ENCODE measurements around the gene ZBTB4. TPM values are rescaled to one million over a fixed set of nuclear protein-coding genes. Genes with fewer than 3 reads are reported as not detected.

ZBTB4 gene
- total and polyA plus RNA-seq, 9 of the 15 experiments (the other 6 are each of a cell fraction or from before 2014, with no cell fraction given), result 0.92 to 6.9 (median 3.3) TPM

DNA sequence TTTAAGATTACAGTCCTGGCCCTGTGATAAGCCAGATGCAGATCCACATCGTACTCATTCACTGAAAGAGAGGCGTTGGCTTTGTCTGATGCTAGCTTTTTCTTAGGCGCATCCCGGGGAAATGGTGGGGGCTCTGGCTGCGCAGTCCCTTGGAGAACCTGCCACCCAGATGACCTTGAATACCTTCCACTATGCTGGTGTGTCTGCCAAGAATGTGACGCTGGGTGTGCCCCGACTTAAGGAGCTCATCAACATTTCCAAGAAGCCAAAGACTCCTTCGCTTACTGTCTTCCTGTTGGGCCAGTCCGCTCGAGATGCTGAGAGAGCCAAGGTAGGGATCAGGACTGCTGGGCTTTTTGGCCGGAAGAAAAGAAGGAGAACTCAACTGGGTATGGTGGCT, 28.7 kb upstream of the ZBTB4 start (continued):
- TF ChIP-seq SREBF1 (IDR thresholded peaks at IDR 0.05; ENCODE audit: borderline replicate concordance, low read depth, low read length), result no peak
- no peak for TF ChIP-seq ZC3H11A (IDR thresholded peaks at IDR 0.05; ENCODE audit: low read depth, low read length)
- TF ChIP-seq PREB (CRISPR knock-in tag; IDR thresholded peaks at IDR 0.05), result no peak
- no peak for TF ChIP-seq IFI16 (CRISPR knock-in tag; IDR thresholded peaks at IDR 0.05)
- TF ChIP-seq SETDB1 (IDR thresholded peaks at IDR 0.05; ENCODE audit: low read length), result no peak
- TF ChIP-seq ZFX (CRISPR knock-in tag; IDR thresholded peaks at IDR 0.05), result no peak
- TF ChIP-seq RBM25 (IDR thresholded peaks at IDR 0.05; ENCODE audit: low read depth, low read length, severe bottlenecking), result no peak
- no peak for TF ChIP-seq SIRT6 (IDR thresholded peaks at IDR 0.05; ENCODE audit: low read depth, low read length)
- TF ChIP-seq ZKSCAN3 (CRISPR knock-in tag; IDR thresholded peaks at IDR 0.05), result no peak

DNA sequence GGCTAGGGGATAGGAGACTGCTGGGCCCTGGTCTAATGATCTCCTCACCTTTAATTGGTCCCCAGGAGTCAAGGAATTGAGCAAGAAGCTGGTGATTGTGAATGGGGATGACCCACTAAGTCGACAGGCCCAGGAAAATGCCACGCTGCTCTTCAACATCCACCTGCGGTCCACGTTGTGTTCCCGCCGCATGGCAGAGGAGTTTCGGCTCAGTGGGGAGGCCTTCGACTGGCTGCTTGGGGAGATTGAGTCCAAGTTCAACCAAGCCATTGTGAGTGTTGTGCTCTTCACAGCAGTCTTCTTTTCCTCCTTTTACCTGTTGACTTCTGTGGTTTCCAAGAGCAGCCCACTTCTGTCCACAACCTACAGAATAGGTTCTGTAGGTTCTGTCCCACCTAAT, 24.1 kb upstream of the ZBTB4 start:
- TF ChIP-seq DIDO1 (tag; IDR thresholded peaks at IDR 0.05; ENCODE audit: low read depth) (no peak), ETS2 (tag; IDR thresholded peaks at IDR 0.05; ENCODE audit: borderline replicate concordance, poor library complexity, severe bottlenecking) (no peak), CREB1 (IDR thresholded peaks at IDR 0.05) (no peak), CREB1 (CRISPR knock-in tag; IDR thresholded peaks at IDR 0.05) (no peak), TOE1 (IDR thresholded peaks at IDR 0.05; ENCODE audit: borderline replicate concordance) (no peak), TOE1 (CRISPR knock-in tag; IDR thresholded peaks at IDR 0.05; ENCODE audit: borderline replicate concordance, low read depth) (no peak), PHF20 (IDR thresholded peaks at IDR 0.05; ENCODE audit: partially characterized antibody) (no peak), SAFB2 (IDR thresholded peaks at IDR 0.05; ENCODE audit: borderline replicate concordance, low read depth, low read length, severe bottlenecking) (no peak), MEF2A (IDR thresholded peaks at IDR 0.05; ENCODE audit: control insufficient read depth, low read depth, low read length) (no peak)
- TF ChIP-seq, protein P1, sequence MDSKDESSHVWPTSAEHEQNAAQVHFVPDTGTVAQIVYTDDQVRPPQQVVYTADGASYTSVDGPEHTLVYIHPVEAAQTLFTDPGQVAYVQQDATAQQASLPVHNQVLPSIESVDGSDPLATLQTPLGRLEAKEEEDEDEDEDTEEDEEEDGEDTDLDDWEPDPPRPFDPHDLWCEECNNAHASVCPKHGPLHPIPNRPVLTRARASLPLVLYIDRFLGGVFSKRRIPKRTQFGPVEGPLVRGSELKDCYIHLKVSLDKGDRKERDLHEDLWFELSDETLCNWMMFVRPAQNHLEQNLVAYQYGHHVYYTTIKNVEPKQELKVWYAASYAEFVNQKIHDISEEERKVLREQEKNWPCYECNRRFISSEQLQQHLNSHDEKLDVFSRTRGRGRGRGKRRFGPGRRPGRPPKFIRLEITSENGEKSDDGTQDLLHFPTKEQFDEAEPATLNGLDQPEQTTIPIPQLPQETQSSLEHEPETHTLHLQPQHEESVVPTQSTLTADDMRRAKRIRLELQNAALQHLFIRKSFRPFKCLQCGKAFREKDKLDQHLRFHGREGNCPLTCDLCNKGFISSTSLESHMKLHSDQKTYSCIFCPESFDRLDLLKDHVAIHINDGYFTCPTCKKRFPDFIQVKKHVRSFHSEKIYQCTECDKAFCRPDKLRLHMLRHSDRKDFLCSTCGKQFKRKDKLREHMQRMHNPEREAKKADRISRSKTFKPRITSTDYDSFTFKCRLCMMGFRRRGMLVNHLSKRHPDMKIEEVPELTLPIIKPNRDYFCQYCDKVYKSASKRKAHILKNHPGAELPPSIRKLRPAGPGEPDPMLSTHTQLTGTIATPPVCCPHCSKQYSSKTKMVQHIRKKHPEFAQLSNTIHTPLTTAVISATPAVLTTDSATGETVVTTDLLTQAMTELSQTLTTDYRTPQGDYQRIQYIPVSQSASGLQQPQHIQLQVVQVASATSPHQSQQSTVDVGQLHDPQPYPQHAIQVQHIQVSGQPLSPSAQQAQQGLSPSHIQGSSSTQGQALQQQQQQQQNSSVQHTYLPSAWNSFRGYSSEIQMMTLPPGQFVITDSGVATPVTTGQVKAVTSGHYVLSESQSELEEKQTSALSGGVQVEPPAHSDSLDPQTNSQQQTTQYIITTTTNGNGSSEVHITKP (IDR thresholded peaks at IDR 0.05; ENCODE audit: partially characterized antibody), result no peak
- Histone ChIP-seq H3K79me2 (ENCODE audit: control insufficient read depth, insufficient read depth, low read length) (no peaks in the 10 kb centered on the region), H3K4me1 (replicated peaks in 1 of 2; ENCODE audit: control insufficient read depth in 2 of 2, insufficient read depth in 2 of 2, low read length in 2 of 2) (no peaks in the 10 kb centered on the region), H4K20me1 (replicated peaks; ENCODE audit: control insufficient read depth, insufficient read depth, low read length) (no peaks in the 10 kb centered on the region), H3K9me1 (ENCODE audit: control insufficient read depth, insufficient read depth, low read length) (no peaks in the 10 kb centered on the region), H3K36me3 (ENCODE audit: control insufficient read depth, insufficient read depth, low read length) (peaks cover 87% of the 10 kb centered on the region; the same call in 2 of the 3 replicates), H3K27ac (ENCODE audit: extremely low read depth, low read depth, low read length) (no peak overlapping the region), H3K27me3 (ENCODE audit: control insufficient read depth in 2 of 2, insufficient read depth in 2 of 2, low read length in 2 of 2) (no peaks in the 10 kb centered on the region), H3K4me2 (ENCODE audit: insufficient read depth, low read length) (no peak overlapping the region), H2AFZ (ENCODE audit: low read depth, low read length) (no peak overlapping the region), H3K4me3 (no peak overlapping the region), H3K9me3 (replicated peaks; ENCODE audit: control insufficient read depth, insufficient read depth, low read depth, low read length) (no peaks in the 10 kb centered on the region), H3K9ac (ENCODE audit: insufficient read depth in 1 of 2, low read depth in 2 of 2, low read length in 2 of 2) (no peak overlapping the region)
- FAIRE-seq, result no peak
- DNase-seq (ENCODE audit: extremely low read depth in 1 of 4, low spot score in 3 of 4), result no peak
- intact Hi-C loops (cut with micrococcal nuclease), result loop anchor here (5.0 kb wide), 1 partner anchor 146 kb away; the partner anchor contains the start of gene TMEM95
- in situ Hi-C loops (cut with MboI), result no loop called here
- CTCF ChIA-PET (ENCODE audit: low intra/inter-chr PET ratio), result no interaction called here
- POLR2A ChIA-PET, result interaction anchor here (1.3 to 1.5 kb wide), 2 partner anchors 12 to 17 kb away, joined by 6 to 8 read pairs; no protein-coding TSS in a partner anchor
- no TSS peak for BruUV-seq (replicated peaks)
- no peak for ATAC-seq
- WGBS (ENCODE audit: insufficient coverage, low coverage, missing lambda C conversion rate), result 98% methylated on average over 8 of the region's 8 CpGs
